Measurements from ENCODE around the gene MGLL. TPM values are rescaled to one million over a fixed set of nuclear protein-coding genes. Genes with fewer than 3 reads are reported as not detected.
A peak's percentile ranks its signal among the peaks of the same experiment; 100 is the strongest.
"Not testable (repeated sequence)": the region's sequence is repeated elsewhere in the genome, so short reads cannot be mapped to it uniquely, and the experiment has no call there.

Gene MGLL
- total RNA-seq, 1 experiment from 2014 or later = 95.0 TPM

- peak; percentile 71 for DNase-seq (ENCODE audit: low spot score)
Observed at GRCh38 chr3:127690823-127691452, 131.4 kb downstream of the MGLL start.

- no peak for DNase-seq (ENCODE audit: low spot score)
Observed at GRCh38 chr3:127690106-127690505, 132.2 kb downstream of the MGLL start.

GRCh38 chr3:127689266-127689860, 133.0 kb downstream of the MGLL start:
- no peak for DNase-seq (ENCODE audit: low spot score)

GRCh38 chr3:127688416-127689265, 133.7 kb downstream of the MGLL start:
- DNase-seq (ENCODE audit: low spot score) = no peak

GRCh38 chr3:127688022-127688415, 134.3 kb downstream of the MGLL start:
- no peak for DNase-seq (ENCODE audit: low spot score)

GRCh38 chr3:127687228-127687737, 135.0 kb downstream of the MGLL start:
- DNase-seq (ENCODE audit: low spot score) = no peak

- no peak for DNase-seq (ENCODE audit: low spot score)
Observed at GRCh38 chr3:127686512-127686894, 135.8 kb downstream of the MGLL start.

GRCh38 chr3:127685708-127686511, 136.4 kb downstream of the MGLL start:
- DNase-seq (ENCODE audit: low spot score) = peak; percentile 25

- no peak for DNase-seq (ENCODE audit: low spot score)
Observed at GRCh38 chr3:127684871-127685707, 137.2 kb downstream of the MGLL start.

- DNase-seq (ENCODE audit: low spot score) = no peak
Observed at GRCh38 chr3:127682561-127682960, 139.8 kb downstream of the MGLL start.

- DNase-seq (ENCODE audit: low spot score) = not testable (repeated sequence)
Observed at GRCh38 chr3:127682175-127682554, 140.2 kb downstream of the MGLL start.

- no peak for DNase-seq (ENCODE audit: low spot score)
Observed at GRCh38 chr3:127680798-127681221, 141.5 kb downstream of the MGLL start.

- no peak for DNase-seq (ENCODE audit: low spot score)
Observed at GRCh38 chr3:127680146-127680661, 142.1 kb downstream of the MGLL start.

GRCh38 chr3:127679534-127680145, 142.7 kb downstream of the MGLL start:
- no peak for DNase-seq (ENCODE audit: low spot score)

GRCh38 chr3:127678611-127679533, 143.4 kb downstream of the MGLL start:
- DNase-seq (ENCODE audit: low spot score) = no peak

- DNase-seq (ENCODE audit: low spot score) = no peak
Observed at GRCh38 chr3:127678315-127678599, 144.1 kb downstream of the MGLL start.

GRCh38 chr3:127677541-127678314, 144.6 kb downstream of the MGLL start:
- no peak for DNase-seq (ENCODE audit: low spot score)

- DNase-seq (ENCODE audit: low spot score) = no peak
Observed at GRCh38 chr3:127676921-127677351, 145.4 kb downstream of the MGLL start.
